Astrocyte (in vitro differentiated cells and primary cell): ENCODE data around the gene VOPP1. TPM values are rescaled to one million over a fixed set of nuclear protein-coding genes. Genes with fewer than 3 reads are reported as not detected.

Experiments used
- DNase-seq: peaks from one replicate; pipeline ENCODE4 v3.0.0-alpha.2; 2010; ENCODE audit warnings: low read depth
- FAIRE-seq: peaks from 2 replicates; lab custom pipeline; 2011; peaks lifted over from hg19 to GRCh38; lab: Jason Lieb, UNC
- H2AFZ ChIP-seq: 2 replicates; pipeline ENCODE4 v1.6.0; 2012; ENCODE audit warnings: low read depth, low read length, inconsistent platforms
- H3K27ac ChIP-seq: 2 replicates; pipeline ENCODE4 v1.5.1; 2011; ENCODE audit warnings: low read depth, low read length, inconsistent platforms
- H3K27me3 ChIP-seq: 2 replicates; pipeline ENCODE4 v1.6.0; 2011; ENCODE audit warnings: low read length, inconsistent platforms; ENCODE audit not compliant: insufficient read depth
- H3K36me3 ChIP-seq: 2 replicates; pipeline ENCODE4 v1.5.1; 2011; ENCODE audit warnings: low read length, inconsistent platforms; ENCODE audit not compliant: insufficient read depth
- H3K4me1 ChIP-seq: 2 replicates; pipeline ENCODE4 v1.5.1; 2011; ENCODE audit warnings: low read length, inconsistent platforms; ENCODE audit not compliant: insufficient read depth
- H3K4me2 ChIP-seq: 2 replicates; pipeline ENCODE4 v1.6.0; 2012; ENCODE audit warnings: low read length, inconsistent platforms
- H3K4me3 ChIP-seq: 2 replicates; pipeline ENCODE4 v1.5.1; 2011; ENCODE audit warnings: low read depth, mild to moderate bottlenecking, low read length, inconsistent platforms; ENCODE audit not compliant: insufficient read depth
- H3K79me2 ChIP-seq: 2 replicates; pipeline ENCODE4 v1.6.0; 2012; ENCODE audit warnings: mild to moderate bottlenecking, low read length, inconsistent platforms; ENCODE audit not compliant: insufficient read depth
- H3K9ac ChIP-seq: 2 replicates; pipeline ENCODE4 v1.6.0; 2012; ENCODE audit warnings: mild to moderate bottlenecking, low read length, inconsistent platforms
- H3K9me3 ChIP-seq: 2 replicates; pipeline ENCODE4 v1.5.1; 2012; ENCODE audit warnings: low read depth, mild to moderate bottlenecking, low read length, inconsistent platforms; ENCODE audit not compliant: insufficient read depth
- H4K20me1 ChIP-seq: 2 replicates; pipeline ENCODE4 v1.6.0; 2012; ENCODE audit warnings: low read length, inconsistent platforms; ENCODE audit not compliant: insufficient read depth
- H3K27ac Mint-ChIP-seq: one replicate; pipeline ENCODE4 v1.8.0; 2021; ENCODE audit warnings: mild to moderate bottlenecking, mixed read lengths; ENCODE audit not compliant: unreplicated experiment
- H3K27me3 Mint-ChIP-seq: one replicate; pipeline ENCODE4 v1.8.0; 2021; ENCODE audit warnings: low read depth, mixed read lengths; ENCODE audit not compliant: unreplicated experiment
- H3K36me3 Mint-ChIP-seq: one replicate; pipeline ENCODE4 v1.8.0; 2021; ENCODE audit warnings: low read depth, mixed read lengths; ENCODE audit not compliant: unreplicated experiment
- H3K4me1 Mint-ChIP-seq: one replicate; pipeline ENCODE4 v1.8.0; 2021; ENCODE audit warnings: low read depth, mixed read lengths; ENCODE audit not compliant: unreplicated experiment
- H3K4me3 Mint-ChIP-seq: one replicate; pipeline ENCODE4 v1.8.0; 2021; ENCODE audit warnings: mild to moderate bottlenecking, moderate library complexity, mixed read lengths; ENCODE audit not compliant: unreplicated experiment
- H3K9me3 Mint-ChIP-seq: one replicate; pipeline ENCODE4 v1.8.0; 2021; ENCODE audit warnings: mild to moderate bottlenecking, mixed read lengths; ENCODE audit not compliant: unreplicated experiment
- CTCF ChIP-seq: IDR thresholded peaks from 2 replicates; pipeline ENCODE4 v1.5.1; 2011; ENCODE audit warnings: low read depth, mild to moderate bottlenecking, inconsistent platforms, low read length, moderate library complexity; ENCODE audit not compliant: insufficient read depth
- EZH2 ChIP-seq: IDR thresholded peaks from 2 replicates; pipeline ENCODE4 v1.6.1; 2012; ENCODE audit warnings: mild to moderate bottlenecking, low read length, inconsistent platforms; ENCODE audit not compliant: insufficient read depth
- total RNA-seq: library from RNA; stranded (reverse); gene quantifications from 2 replicates; pipeline ENCODE4 v1.2.1, GENCODE V29; 2021

The VOPP1 gene
- total RNA-seq, 1 donor from 2014 or later: 133 TPM

- Histone ChIP-seq H3K4me2 (no peak overlapping the region), H3K79me2 (peaks cover 69% of the 10 kb centered on the region), H3K4me1 (peaks cover 11% of the 10 kb centered on the region), H3K4me3 (no peak overlapping the region), H3K27me3 (no peaks in the 10 kb centered on the region), H3K36me3 (peaks cover 10% of the 10 kb centered on the region), H3K27ac (no peak overlapping the region), H4K20me1 (peaks cover 96% of the 10 kb centered on the region), H3K9ac (no peak overlapping the region), H2AFZ (no peak overlapping the region), H3K9me3 (no peaks in the 10 kb centered on the region)
- Mint-ChIP-seq H3K4me3 (no peak overlapping the region), H3K4me1 (peaks cover 16% of the 10 kb centered on the region), H3K36me3 (peaks cover 24% of the 10 kb centered on the region), H3K27ac (no peak overlapping the region), H3K9me3 (no peaks in the 10 kb centered on the region), H3K27me3 (no peaks in the 10 kb centered on the region)
- FAIRE-seq (no peak), DNase-seq (no peak)
- no peak for TF ChIP-seq EZH2
- no peak for TF ChIP-seq CTCF
Observed at GRCh38 chr7:55500117-55500756, 72.1 kb downstream of the VOPP1 start.

DNA sequence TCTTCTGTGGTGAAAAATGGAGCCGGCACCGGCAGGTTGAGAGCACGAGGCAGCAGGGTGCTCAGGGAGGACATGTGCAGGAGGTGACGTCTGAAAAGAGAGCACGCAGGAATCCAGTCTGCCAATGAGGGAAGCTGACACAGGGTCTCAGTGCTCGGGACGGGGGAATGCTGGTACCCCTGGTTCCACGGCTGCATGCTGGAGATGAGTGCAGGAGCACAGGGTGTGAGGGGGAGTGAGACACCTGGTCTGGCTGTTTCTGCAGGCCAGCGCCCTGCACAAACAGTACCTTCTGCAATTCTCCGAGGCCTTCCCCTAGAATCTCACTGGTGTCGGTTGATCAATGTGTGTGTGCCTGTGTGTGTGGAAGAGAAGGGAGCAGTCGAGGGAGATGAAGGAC, 72.7 kb downstream of the VOPP1 start:
- H3K27ac ChIP-seq: no peak overlapping the region
- no peak overlapping the region for H3K9ac ChIP-seq
- no peak for FAIRE-seq
- no peaks in the 10 kb centered on the region for H3K9me3 ChIP-seq
- H3K79me2 ChIP-seq: peaks cover 63% of the 10 kb centered on the region
- Mint-ChIP-seq H3K27me3 (no peaks in the 10 kb centered on the region), H3K4me3 (no peak overlapping the region), H3K27ac (no peak overlapping the region), H3K9me3 (no peaks in the 10 kb centered on the region), H3K4me1 (peaks cover 9% of the 10 kb centered on the region), H3K36me3 (peaks cover 27% of the 10 kb centered on the region)
- peaks cover 93% of the 10 kb centered on the region for H4K20me1 ChIP-seq
- TF ChIP-seq EZH2 (no peak), CTCF (no peak)
- no peak overlapping the region for H2AFZ ChIP-seq
- H3K4me2 ChIP-seq: no peak overlapping the region
- peaks cover 10% of the 10 kb centered on the region for H3K36me3 ChIP-seq
- no peak for DNase-seq
- no peak overlapping the region for H3K4me3 ChIP-seq
- H3K27me3 ChIP-seq: no peaks in the 10 kb centered on the region
- peaks cover 6% of the 10 kb centered on the region for H3K4me1 ChIP-seq

DNA sequence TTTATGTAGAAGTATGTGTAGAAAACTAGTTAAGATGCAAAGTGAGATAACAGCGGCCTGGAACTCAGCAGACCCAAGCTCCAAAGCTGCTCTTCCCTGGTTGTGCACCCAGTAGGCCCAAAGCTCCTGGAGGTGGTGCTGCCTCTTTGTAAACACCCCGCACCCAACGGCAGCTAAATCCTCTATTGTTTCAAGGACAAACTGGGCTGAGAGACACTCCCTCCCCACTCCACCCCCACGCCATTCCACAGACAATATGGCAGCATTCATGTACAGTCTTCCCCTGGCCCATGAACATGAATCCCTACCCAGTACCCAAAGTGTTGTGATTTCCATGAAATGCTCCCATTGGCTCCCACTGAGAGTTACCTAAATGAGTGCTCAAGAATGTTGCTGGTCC, 73.5 kb downstream of the VOPP1 start:
- Mint-ChIP-seq H3K4me3 (no peak overlapping the region), H3K9me3 (no peaks in the 10 kb centered on the region), H3K27ac (no peak overlapping the region), H3K4me1 (peaks cover under 1% of the 10 kb centered on the region), H3K27me3 (no peaks in the 10 kb centered on the region), H3K36me3 (peaks cover 24% of the 10 kb centered on the region)
- no peak overlapping the region for H3K9ac ChIP-seq
- H3K27me3 ChIP-seq: no peaks in the 10 kb centered on the region
- TF ChIP-seq EZH2 (no peak), CTCF (no peak)
- H3K4me3 ChIP-seq: no peak overlapping the region
- DNase-seq (no peak), FAIRE-seq (no peak)
- H3K4me1 ChIP-seq: no peaks in the 10 kb centered on the region
- H3K9me3 ChIP-seq: no peaks in the 10 kb centered on the region
- H4K20me1 ChIP-seq: peaks cover 89% of the 10 kb centered on the region
- peaks cover 54% of the 10 kb centered on the region for H3K79me2 ChIP-seq
- no peak overlapping the region for H3K4me2 ChIP-seq
- H2AFZ ChIP-seq: no peak overlapping the region
- peaks cover 10% of the 10 kb centered on the region for H3K36me3 ChIP-seq
- H3K27ac ChIP-seq: no peak overlapping the region
